Stimulated activated CD8-positive, alpha-beta memory T cell treated with anti-CD3 and anti-CD28 coated beads, Interleukin-4, amount 100 ng/mL, for 1 hour (primary cell): ENCODE data around the gene PSTPIP1.
A peak's percentile ranks its signal among the peaks of the same experiment; 100 is the strongest.

Experiments
- DNase-seq, 2 donors: peaks; one replicate each; pipeline ENCODE4 v3.0.0-alpha.2; 2020; ENCODE audit warnings: low read depth in 2 of 2, low spot score in 1 of 2

PSTPIP1 gene

DNA sequence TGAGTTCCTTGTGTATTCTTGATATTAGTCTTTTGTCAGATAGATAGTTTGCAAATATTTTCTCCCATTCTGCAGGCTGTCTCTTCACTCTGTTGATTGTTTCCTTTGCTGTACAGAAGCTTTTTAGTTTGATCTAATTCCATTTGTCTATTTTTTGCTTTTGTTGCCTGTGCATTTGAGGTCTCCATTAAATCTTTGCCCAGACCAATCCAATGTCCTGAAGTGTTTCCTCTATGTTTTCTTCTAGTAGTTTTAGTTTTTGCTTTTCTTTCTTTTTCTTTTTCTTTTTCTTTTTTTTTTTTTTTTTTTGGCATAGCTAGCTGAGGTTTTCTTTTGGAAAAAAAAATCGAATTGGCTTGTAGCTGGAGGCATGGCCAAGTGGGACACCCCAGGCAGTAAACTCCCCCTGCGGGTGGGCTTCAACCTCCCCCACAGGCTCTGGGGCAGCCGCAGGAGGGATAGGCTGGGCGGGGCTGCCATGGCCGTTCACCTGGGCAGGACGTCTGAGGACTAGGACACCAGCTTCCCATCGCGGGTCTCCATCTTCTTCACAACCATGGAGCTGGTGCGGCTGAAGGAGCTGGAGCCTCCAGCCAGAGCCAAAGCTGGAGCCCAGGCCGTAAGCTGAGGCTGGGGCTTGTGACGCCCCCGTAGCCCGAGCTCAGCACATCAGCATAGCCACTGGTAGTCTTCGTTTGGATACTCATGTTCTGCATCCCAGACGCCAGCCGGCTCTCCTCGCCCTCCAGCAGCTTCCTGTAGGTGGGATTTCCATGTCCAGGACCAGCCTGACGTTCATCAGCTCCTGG lies 16.2 kb upstream of the PSTPIP1 start:
- DNase-seq, result no peak

DNA sequence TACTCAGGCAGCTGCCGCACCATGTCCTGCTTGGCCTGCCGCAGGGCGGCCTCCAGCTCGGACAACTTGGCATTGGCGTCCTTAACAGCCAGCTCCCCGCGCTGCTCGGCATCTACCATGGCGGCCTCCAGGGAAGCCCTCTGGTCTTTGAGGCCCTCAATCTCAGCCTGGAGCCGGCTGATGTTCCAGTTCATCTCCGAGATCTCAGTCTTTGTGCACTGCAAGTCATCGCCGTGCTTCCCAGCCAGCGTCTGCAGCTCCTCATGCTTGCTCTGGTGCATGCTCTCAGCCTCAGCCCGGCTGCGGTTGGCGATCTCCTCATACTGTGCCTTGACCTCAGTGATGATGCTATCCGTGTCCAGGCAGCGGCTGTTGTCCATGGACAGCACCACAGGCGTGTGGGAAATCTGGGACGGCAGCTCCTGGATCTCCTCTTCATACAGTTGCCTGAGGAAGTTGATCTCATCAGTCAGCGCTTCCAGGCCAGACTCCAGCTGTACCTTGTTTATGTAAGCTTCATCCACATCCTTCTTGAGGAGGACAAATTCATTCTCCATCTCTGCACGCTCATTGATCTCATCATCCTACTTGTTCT lies 15.5 kb upstream of the PSTPIP1 start:
- no peak for DNase-seq

GRCh38 chr15:76979996-76980520 lies 14.9 kb upstream of the PSTPIP1 start:
- DNase-seq, result no peak

- no peak for DNase-seq
Observed at GRCh38 chr15:76982356-76982755, 12.6 kb upstream of the PSTPIP1 start.

- DNase-seq, result no peak
Observed at GRCh38 chr15:76982756-76983155, 12.2 kb upstream of the PSTPIP1 start.

GRCh38 chr15:76983590-76984375 lies 11.1 kb upstream of the PSTPIP1 start:
- no peak for DNase-seq

DNA sequence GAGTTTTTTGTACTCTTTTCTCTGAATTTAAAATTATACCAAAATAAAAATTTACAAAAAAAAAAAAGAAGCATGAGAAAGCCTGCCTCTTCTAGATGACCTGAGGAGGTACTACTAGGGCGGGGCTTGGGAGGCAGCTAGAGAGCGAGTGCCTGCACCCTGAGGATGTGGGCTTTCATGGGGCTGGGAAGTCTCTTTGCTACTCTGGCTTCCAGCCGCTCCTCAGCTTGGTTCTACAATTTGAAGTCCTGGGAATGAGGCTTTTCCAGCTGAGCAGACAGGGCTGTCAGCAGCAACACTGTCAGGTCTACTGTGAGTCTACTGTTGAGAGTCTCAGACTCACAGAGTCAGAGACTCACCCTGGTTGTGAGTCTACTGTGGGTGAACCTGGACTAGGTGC lies 8.2 kb upstream of the PSTPIP1 start:
- DNase-seq, result no peak

DNA sequence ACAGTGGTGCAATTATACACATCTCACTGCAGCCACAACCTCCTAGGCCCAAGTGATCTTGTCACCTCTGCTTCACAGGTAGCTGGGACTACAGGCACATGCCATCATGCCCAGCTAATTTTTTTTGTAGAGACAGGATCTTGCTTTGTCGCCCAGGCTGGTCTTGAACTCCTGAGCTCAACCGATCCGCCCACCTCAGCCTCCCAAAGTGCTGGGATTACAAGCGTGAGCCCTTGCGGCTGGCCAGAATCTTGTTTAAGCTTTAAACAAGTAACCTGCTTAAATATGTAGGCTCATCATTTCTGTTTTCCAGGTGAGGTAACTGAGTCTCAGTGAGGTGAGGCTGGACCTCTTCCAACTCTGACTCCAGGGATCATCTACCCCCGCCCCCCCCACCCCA lies 7.7 kb upstream of the PSTPIP1 start:
- no peak for DNase-seq

GRCh38 chr15:76987896-76988860 lies 6.7 kb upstream of the PSTPIP1 start:
- DNase-seq, result no peak

GRCh38 chr15:76988867-76989780 lies 5.8 kb upstream of the PSTPIP1 start:
- DNase-seq, result no peak

DNA sequence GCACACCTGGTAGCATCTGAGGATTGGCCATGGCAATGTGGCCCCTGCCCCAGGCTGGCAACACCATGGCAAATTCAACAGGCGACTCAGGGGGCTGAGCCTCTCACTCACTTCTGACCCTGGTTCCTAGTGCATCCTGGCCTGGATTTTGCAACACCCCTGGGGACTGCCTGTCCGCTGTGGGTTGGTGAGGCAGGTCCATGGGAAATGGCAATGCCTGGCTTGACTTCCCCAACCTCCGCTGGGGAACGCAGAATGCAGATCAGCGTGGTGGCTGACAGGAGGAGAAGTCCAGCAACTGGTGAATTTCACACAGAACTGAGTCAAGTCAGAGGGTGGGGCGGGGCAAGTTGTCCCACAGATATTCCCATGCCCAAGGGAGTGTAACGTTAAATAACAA lies 3.9 kb upstream of the PSTPIP1 start:
- no peak for DNase-seq

GRCh38 chr15:76991741-76992645 lies 2.9 kb upstream of the PSTPIP1 start:
- DNase-seq, result no peak

DNA sequence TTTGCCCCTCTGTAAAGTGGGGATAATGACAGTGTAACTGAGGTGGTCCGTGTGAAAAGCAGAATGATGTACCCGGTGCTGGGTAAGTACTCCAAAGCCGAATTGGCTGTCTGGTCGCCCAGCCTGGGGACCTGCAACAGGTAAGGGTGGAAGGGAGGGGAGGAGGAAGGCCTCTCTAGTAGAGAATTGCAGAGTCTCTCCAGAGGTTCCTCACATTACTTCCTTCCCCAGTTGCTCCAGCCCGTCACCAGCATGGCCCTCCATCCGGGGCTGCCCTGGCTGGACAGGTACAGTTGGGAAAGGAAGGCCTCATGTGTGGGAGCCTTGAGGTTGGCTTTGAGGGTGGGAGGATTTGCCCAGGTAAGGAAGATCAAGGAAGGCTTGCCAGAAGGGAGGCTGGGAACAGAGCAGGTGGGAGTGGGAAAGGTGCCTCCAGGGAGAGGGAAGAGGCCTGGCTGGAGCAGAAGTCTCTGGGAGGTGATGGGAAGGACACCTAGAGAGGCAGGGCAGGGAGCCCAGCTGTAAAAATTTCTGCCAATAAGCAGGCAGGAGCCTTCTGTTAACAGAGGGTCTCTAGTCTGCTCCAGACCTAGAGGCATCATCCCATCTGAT lies 1.7 kb upstream of the PSTPIP1 start:
- no peak for DNase-seq

DNA sequence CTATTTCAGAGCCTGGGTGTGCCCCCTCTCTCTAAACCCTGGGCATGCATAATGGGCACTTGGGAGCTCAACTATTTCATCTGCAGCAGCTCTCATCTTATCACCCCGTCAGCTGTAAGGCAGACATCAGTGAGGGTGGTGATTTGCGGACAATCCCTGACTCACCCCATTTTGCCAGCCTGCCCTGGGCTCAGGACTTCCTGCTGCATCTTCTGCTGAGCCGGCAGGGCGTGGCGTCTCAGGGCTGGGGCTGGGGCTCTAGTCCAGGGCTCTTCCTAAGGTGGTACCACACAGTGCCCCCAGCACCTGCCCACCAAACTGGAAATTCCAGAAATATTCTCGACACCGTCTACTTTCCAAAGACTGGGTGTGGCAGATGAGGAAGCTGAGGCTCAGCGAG lies 925 bp upstream of the PSTPIP1 start:
- peak in 1 of 2 donors; percentile 46 for DNase-seq

DNA sequence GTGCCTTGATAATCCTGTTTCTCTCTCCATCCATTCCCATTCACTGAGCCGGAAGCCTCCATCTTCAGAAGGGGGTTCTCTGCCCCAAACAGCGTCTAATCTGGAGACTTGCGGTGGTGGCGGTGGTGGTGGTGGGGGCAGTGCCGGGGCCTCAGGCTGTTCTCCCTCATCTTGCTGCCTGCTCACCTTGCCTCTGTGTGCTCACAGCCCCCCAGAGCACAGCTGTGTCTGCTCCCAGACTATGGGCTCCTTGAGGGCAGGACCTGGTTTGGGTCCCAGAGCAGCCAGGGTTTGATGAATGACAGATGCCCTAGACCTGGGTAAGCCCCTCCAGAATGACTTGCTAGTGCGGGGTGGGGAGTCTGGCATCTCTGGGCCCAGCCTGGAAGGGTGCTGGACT lies 430 bp upstream of the PSTPIP1 start:
- DNase-seq, result no peak

- DNase-seq, result no peak
Observed at GRCh38 chr15:76996076-76996525, 1.2 kb downstream of the PSTPIP1 start.

- DNase-seq, result no peak
Observed at GRCh38 chr15:76996526-76997401, 1.8 kb downstream of the PSTPIP1 start.
